GM21717 (cell line): Measurements from ENCODE around the gene RBFOX2.

ENCODE experiments used
- ATAC-seq: cut with Tn5 transposase; IDR thresholded peaks from one replicate; pipeline ENCODE4 v1.9.1; 2021; ENCODE audit warnings: mild to moderate bottlenecking, moderate library complexity; ENCODE audit not compliant: unreplicated experiment

Gene RBFOX2

GRCh38 chr22:35873426-35873825, 155.2 kb downstream of the RBFOX2 start:
- ATAC-seq, result no peak

DNA sequence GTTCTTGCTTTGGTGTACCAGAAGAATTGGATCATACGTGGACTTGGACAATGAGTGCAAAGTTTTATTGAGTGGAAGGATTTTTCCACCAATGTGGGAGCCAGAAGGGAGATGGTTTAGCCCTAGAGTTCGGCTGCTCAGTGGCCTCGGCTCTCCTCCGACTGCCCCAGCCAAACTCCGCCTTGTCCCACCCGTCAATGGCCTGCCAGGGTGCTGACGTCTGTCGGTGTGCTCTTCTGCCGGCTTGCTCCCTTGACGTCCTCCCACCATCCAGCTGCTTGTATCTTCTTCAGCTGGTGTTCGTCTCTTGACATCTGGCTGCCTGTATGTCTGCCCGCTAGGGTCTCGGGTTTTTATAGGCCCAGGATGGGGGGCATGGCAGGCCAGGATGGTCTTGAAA, 156.2 kb downstream of the RBFOX2 start:
- ATAC-seq, result no peak

GRCh38 chr22:35870517-35871293, 157.9 kb downstream of the RBFOX2 start:
- no peak for ATAC-seq

DNA sequence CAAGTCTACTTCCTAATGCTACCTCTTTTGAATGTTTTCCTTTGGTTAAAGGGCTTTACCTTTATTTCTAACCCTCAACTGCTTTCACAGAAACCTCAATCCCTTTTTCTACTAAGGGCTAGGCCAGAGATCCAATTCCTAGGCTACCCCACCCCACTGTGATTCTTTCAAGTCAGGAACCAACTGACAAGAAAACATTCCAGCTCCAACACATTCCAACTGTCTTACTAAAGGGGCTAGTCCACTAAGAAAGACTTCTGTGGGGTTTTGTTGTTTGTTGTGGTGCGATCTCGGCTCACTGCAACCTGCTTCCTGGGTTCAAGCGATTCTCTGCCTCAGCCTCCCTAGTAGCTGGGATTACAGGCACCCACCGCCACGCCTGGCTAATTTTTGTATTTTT, 159.7 kb downstream of the RBFOX2 start:
- no peak for ATAC-seq

GRCh38 chr22:35866651-35867050, 162.0 kb downstream of the RBFOX2 start:
- no peak for ATAC-seq

DNA sequence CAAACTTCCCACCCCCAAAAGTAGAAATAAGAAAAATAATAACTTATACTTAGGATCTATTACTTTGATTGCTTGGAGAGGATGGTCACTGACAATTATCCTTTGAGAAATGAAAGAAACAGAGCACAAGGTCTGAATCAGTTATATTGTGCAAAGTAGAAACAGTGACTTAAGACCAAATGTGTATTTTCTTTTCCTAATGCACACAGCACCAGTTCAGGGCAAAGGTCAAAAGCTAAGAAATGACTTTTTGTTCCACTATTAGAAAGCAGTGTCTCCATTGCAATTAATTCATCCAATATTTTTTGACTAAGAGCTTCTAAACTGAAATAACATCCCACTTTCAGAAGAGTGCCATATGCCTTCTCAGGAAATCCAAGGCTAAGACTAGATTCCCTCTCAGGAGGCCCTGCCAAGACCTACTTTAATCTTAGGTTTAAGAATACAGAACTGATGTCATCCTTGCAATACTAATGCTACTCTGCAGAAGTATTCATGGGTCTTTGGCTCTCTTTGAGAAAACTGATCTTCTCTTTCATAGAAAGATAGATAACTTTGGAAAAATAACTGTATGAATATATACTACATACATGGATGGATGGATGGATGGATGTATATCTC, 164.0 kb downstream of the RBFOX2 start:
- ATAC-seq, result no peak

- ATAC-seq, result no peak
These were observed 165.2 kb downstream of the RBFOX2 start for GRCh38 chr22:35863432-35863831.

DNA sequence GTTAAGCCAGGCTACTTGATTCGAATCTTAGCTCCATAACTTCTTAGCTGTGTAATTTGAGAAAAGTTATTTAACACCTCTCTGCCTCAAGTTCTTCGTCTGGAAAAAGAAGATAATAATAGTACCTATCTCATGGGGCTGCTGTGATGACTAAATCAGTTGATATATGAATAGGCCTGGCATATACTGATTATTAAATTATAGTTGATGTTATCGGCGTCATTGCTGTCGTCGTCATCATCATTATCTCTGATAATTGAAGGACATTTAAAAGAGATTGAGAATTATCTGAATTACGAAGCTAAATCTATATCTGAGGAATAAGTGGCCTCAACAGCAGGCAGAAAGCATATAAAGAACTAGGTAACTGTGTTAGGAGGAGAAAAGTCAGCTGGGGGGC, 165.9 kb downstream of the RBFOX2 start:
- ATAC-seq, result no peak

- ATAC-seq, result no peak
These were observed 167.2 kb downstream of the RBFOX2 start for GRCh38 chr22:35861451-35861850.

DNA sequence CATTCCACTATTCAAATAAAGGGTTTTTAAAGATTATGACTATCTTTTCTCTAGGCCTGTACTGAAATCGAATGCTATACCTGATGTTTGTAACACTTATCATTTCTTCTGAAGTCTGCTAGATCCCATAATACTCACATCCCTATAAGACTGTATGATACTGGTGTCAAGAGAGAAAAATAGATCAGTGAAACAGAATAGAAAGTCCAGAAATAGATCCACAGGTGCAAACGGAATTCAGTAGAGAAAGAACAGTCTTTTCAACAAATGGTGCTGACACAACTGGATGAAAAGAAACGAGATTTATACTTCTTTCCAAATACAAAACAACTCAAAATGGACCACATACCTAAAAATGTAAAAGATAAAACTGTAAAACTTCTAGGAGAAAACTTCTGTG, 167.8 kb downstream of the RBFOX2 start:
- no peak for ATAC-seq

DNA sequence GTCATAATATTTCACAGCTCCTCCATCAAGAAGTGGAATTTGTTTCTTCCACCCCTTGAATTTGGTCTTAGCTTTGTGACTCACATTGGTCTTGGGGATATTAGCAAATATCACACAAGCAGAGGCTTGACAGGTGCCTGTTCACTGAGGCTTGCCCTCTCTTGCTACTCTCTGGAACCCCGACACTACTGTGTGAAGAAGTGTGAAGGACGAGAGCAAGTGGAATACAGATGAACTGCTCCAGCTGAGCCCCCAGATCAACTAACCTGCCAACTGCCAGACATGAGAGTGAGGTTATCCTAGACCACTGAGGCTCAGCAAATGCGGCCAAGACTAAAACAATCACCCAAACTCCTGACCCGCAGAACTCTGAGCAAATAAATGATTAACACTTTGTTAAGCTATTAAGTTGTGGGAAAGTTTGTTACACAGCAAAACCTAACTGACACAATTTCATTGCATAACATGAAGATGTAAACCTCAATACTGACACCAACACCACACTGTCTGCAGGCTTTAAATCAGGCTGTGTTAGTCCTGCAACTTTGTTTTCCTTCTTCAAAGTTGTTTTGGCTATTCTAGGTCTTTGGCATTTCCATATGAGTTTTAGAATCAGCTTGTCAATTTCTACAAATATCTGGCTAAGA, 168.4 kb downstream of the RBFOX2 start:
- no peak for ATAC-seq

DNA sequence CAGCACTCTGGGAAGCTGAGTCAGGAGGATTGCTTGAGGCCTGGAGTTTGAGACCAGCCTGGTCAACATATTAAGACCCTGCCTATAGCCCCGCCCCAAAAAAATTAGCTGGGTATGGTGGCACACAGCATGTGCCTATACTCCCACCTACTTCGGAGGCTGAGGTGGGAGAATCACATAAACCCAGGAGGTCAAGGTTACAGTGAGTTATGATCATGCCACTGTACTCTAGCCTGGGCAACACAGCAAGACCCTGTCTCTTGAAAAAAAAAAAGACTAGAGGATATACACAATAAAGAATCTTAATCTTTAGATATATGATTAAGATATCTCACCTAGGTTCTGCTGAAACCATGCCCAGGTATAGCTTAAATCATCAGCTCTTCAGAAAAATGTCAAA, 174.3 kb downstream of the RBFOX2 start:
- no peak for ATAC-seq

DNA sequence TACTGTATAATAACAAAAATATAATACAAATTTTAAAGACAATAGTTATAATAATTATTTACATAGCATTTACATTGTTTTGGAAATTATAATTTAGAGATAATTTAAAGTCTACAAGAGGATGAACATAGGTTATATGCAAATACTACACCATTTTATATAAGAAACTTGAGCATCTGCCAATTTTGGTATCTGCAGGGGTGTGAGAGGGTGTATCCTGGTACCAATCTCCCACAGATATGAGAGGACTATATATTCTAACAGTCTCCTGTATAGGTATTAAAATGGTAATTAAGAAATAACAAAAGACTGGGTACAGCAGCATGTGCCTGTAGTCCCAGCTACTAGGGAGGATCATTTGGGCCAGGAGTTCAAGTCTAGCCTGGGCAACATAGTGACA, 176.5 kb downstream of the RBFOX2 start:
- ATAC-seq, result no peak

DNA sequence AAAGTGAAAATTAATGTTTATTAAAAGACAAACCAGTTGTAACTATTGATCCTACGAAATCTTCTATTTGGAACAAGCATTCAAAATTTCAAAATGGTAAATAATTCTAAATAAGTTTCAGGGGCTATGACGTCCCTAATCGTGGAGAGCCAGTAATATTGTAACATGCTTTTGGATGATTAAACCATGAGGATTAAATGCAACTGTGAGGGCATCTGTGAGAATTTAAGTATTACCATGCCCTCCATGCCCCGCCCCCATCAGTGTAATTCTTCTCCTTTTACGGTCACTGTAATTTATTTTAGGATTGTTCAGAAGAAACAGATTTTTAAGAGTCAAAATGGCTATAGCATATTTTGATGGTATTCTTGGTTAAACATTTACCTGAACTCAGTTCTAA, 177.8 kb downstream of the RBFOX2 start:
- ATAC-seq, result no peak

DNA sequence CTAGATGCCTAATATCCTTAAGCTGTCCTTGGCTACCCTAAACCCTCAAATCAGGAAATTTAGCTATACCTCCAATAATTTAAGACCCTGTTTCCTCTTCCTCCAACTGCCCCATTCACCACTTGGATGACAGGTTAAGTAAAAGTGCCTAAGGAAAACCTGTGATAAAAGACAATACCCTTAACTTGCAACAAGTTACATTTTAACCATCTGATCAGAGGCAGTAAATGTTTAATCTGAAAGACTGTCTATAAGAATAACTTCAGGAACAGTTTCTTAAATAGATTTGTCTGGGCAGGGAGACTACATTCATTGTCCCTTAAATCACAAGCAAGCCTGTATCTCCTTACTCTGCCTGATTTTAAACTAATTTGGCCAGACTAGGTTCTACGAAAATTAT, 181.8 kb downstream of the RBFOX2 start:
- ATAC-seq, result no peak

- ATAC-seq, result no peak
These were observed 183.7 kb downstream of the RBFOX2 start for GRCh38 chr22:35844886-35845285.

GRCh38 chr22:35842954-35843353, 185.7 kb downstream of the RBFOX2 start:
- no peak for ATAC-seq

- no peak for ATAC-seq
These were observed 186.1 kb downstream of the RBFOX2 start for GRCh38 chr22:35842519-35842913.

DNA sequence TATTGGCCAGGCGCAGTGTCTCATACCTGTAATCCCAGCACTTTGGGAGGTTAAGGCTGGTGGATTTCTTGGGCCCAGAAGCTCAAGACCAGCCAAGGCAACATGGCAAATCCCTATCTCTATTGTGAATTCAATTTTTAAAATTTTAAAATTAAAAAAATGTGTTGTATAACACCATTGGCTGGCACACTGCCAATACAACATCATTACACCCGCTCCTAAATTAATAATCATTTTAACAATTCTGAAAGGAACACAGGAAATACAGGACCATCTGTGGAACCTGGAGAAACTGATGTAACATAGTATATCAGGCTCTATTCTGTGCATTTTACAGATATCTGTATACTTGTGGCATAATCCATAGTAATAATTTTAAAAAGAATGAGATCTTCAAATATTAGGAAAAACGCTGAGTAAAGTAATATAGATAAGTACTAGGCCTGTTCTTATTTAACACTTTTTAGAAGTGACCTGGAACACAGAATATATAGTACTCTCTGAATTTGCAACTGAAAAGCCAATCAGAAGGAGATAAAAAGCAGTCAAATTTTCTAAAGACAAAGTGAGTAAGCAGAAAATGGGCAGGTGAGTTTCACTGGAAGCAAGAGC, 186.6 kb downstream of the RBFOX2 start:
- ATAC-seq, result no peak

GRCh38 chr22:35840302-35840739, 188.3 kb downstream of the RBFOX2 start:
- no peak for ATAC-seq

DNA sequence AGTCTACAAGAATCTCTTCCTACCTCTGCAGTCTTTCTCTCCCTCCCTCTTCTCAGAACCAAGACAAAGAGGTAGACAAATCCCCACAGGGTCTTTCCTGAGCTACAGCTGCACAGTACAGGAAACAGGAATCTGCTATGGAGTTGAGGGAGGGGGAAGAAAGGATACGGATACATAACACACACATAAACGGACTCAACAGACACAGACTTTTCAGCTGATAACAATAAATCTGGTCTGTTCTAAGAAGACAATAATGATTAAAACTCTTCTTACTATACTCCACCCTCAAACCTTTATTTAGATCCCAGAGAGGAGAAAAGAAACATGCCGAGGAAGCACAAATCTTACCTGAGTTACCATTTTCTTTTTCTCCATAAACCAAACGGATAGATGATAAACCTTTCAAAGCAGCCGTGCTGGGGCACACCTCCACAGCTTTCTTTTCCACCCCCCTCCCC, 188.8 kb downstream of the RBFOX2 start:
- ATAC-seq, result no peak
